ENCODE results near the gene CASKIN2. TPM values are rescaled to one million over a fixed set of nuclear protein-coding genes. Genes with fewer than 3 reads are reported as not detected.

Gene CASKIN2
- total RNA-seq, 1 donor from 2014 or later: 2.0 TPM

GRCh38 chr17:75553295-75554110 lies 38.2 kb upstream of the CASKIN2 start:
- Mint-ChIP-seq H3K27me3 (ENCODE audit: insufficient read depth) (peaks cover 3% of the 10 kb centered on the region), H3K36me3 (ENCODE audit: low read depth) (no peaks in the 10 kb centered on the region), H3K9me3 (no peaks in the 10 kb centered on the region), H3K4me1 (ENCODE audit: low read depth) (no peaks in the 10 kb centered on the region), H3K27ac (no peak overlapping the region), H3K4me3 (no peak overlapping the region)
- intact Hi-C loops (cut with micrococcal nuclease): no loop called here
- DNase-seq (ENCODE audit: low spot score): no peak

DNA sequence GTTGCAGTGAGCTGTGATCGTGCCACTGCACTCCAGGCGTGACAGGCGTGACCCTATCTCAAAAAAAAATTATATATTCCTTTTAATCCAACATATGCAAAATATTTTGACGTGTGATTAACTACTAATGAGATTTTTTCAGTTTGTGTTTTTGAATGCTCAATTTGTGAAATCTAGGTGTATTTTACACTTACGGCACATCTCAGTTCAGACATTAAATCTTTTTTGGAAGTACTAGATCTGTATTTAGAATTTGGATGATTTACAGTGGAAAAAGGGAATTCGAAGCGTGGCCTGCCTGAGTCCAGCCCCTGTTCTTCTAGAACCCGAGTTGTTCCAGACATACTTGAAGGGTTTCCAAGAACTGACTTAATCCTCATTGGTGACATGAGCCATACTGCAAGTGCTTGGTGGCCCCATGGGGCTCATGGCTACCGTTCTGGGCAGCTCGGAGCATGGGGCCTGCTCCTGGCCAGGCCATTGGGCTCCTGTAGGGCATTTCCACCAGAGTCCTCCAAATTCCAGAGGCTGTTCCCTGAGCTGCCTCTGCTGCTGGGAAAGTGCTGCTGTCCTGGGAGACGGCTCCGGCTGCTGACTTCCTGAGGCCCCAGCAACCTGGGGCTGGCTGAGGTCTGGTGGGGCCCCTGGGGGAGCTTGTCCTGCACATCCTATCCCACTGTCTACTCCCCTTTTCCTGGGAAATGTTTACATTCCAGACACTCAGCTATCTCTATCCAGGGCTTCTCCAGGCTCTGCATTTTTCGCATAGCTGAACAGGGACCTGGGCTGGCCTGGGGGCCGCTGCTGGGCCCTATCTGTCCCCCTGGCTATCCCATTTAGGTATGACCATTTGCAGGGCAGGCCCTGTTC lies 37.3 kb upstream of the CASKIN2 start:
- DNase-seq (ENCODE audit: low spot score): no peak
- Mint-ChIP-seq H3K36me3 (ENCODE audit: low read depth) (no peaks in the 10 kb centered on the region), H3K27me3 (ENCODE audit: insufficient read depth) (peaks cover 4% of the 10 kb centered on the region), H3K27ac (no peak overlapping the region), H3K4me1 (ENCODE audit: low read depth) (no peaks in the 10 kb centered on the region), H3K4me3 (no peak overlapping the region), H3K9me3 (no peaks in the 10 kb centered on the region)
- intact Hi-C loops (cut with micrococcal nuclease): no loop called here

DNA sequence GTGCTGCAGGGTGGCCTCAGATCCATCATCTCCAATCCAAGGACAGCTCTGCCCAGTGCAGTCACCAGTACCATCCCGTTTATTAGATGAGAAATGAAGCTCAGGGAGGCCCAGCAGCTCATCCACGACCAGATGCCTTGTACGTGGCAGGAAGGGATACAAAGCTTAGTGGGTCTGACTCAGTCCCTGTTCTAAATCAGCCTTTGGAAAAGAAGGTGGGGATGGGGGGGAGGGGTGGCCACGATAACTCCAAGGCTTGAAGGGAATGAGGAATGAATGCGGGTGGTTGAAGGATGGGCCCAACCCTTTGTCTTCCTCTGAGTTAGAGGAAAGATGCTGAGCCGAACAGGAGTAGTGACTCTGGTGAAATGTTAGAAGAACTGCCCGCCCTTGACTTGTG lies 35.9 kb upstream of the CASKIN2 start:
- H3K27me3 Mint-ChIP-seq (ENCODE audit: insufficient read depth): peaks cover 4% of the 10 kb centered on the region
- H3K9me3 Mint-ChIP-seq: no peaks in the 10 kb centered on the region
- DNase-seq (ENCODE audit: low spot score): no peak
- intact Hi-C loops (cut with micrococcal nuclease): no loop called here
- no peak overlapping the region for H3K4me3 Mint-ChIP-seq
- H3K27ac Mint-ChIP-seq: no peak overlapping the region
- H3K36me3 Mint-ChIP-seq (ENCODE audit: low read depth): no peaks in the 10 kb centered on the region
- H3K4me1 Mint-ChIP-seq (ENCODE audit: low read depth): no peaks in the 10 kb centered on the region

DNA sequence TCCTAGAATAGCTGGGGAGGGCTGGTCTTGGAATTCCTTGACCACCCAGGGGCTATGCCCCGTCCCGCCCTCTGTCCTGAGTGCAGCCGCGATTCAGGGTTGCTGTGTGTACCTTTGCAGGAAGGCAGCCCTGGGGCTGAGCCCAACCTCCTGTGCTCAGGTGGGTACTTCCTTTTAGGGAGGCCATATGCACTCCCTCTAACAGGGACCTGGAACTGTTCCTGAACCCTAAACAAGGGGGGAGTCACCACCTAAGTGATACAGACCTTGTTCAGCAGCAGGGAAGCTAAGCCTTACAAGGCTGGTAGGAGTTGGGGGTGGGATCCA lies 34.8 kb upstream of the CASKIN2 start:
- intact Hi-C loops (cut with micrococcal nuclease): no loop called here
- H3K4me3 Mint-ChIP-seq: no peak overlapping the region
- H3K27me3 Mint-ChIP-seq (ENCODE audit: insufficient read depth): peaks cover 4% of the 10 kb centered on the region
- no peaks in the 10 kb centered on the region for H3K36me3 Mint-ChIP-seq (ENCODE audit: low read depth)
- no peaks in the 10 kb centered on the region for H3K9me3 Mint-ChIP-seq
- no peak overlapping the region for H3K27ac Mint-ChIP-seq
- no peak for DNase-seq (ENCODE audit: low spot score)
- H3K4me1 Mint-ChIP-seq (ENCODE audit: low read depth): no peaks in the 10 kb centered on the region

- no peak overlapping the region for H3K27ac Mint-ChIP-seq
- no peak overlapping the region for H3K4me3 Mint-ChIP-seq
- intact Hi-C loops (cut with micrococcal nuclease): no loop called here
Observed at GRCh38 chr17:75549246-75550138, 34.2 kb upstream of the CASKIN2 start.

GRCh38 chr17:75548813-75549212 lies 33.5 kb upstream of the CASKIN2 start:
- no peak for DNase-seq (ENCODE audit: low spot score)
- Mint-ChIP-seq H3K9me3 (no peaks in the 10 kb centered on the region), H3K27me3 (ENCODE audit: insufficient read depth) (peaks cover 2% of the 10 kb centered on the region), H3K4me1 (ENCODE audit: low read depth) (no peaks in the 10 kb centered on the region), H3K4me3 (no peak overlapping the region), H3K27ac (no peak overlapping the region), H3K36me3 (ENCODE audit: low read depth) (no peaks in the 10 kb centered on the region)
- intact Hi-C loops (cut with micrococcal nuclease): no loop called here

More at GRCh38 chr17:75549246-75550138, 34.2 kb upstream of the CASKIN2 start:
- H3K4me1 Mint-ChIP-seq (ENCODE audit: low read depth): no peaks in the 10 kb centered on the region
- no peaks in the 10 kb centered on the region for H3K9me3 Mint-ChIP-seq
- no peak for DNase-seq (ENCODE audit: low spot score)
- H3K36me3 Mint-ChIP-seq (ENCODE audit: low read depth): no peaks in the 10 kb centered on the region
- H3K27me3 Mint-ChIP-seq (ENCODE audit: insufficient read depth): peaks cover 2% of the 10 kb centered on the region

DNA sequence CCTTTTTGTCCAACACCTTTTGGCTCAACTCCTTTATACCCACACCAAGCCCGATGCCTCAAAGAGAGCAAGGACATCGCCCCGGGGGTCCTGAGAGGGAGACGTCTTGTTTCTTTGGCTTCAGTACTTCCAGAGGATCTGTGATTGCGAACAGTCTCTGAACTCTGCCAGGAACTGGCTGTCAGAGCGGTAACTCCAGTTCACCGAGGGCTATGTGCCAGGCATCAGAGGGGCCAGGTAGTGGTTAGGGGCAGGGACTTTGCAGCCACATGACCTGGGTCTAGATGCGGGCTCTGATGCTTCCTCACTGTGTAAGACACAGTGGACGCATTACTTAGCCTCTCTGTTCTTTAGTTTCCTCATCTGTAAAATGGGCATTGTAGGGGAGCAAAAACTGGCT lies 31.8 kb upstream of the CASKIN2 start:
- Mint-ChIP-seq H3K36me3 (ENCODE audit: low read depth) (no peaks in the 10 kb centered on the region), H3K27me3 (ENCODE audit: insufficient read depth) (peaks cover 2% of the 10 kb centered on the region), H3K9me3 (no peaks in the 10 kb centered on the region), H3K27ac (no peak overlapping the region), H3K4me1 (ENCODE audit: low read depth) (no peaks in the 10 kb centered on the region), H3K4me3 (no peak overlapping the region)
- intact Hi-C loops (cut with micrococcal nuclease): no loop called here
- no peak for DNase-seq (ENCODE audit: low spot score)

- Mint-ChIP-seq H3K9me3 (no peaks in the 10 kb centered on the region), H3K27me3 (ENCODE audit: insufficient read depth) (peaks cover 2% of the 10 kb centered on the region), H3K4me3 (no peak overlapping the region), H3K36me3 (ENCODE audit: low read depth) (no peaks in the 10 kb centered on the region), H3K27ac (no peak overlapping the region), H3K4me1 (ENCODE audit: low read depth) (no peaks in the 10 kb centered on the region)
- intact Hi-C loops (cut with micrococcal nuclease): no loop called here
- DNase-seq (ENCODE audit: low spot score): no peak
Observed at GRCh38 chr17:75546181-75546580, 30.8 kb upstream of the CASKIN2 start.

- no peaks in the 10 kb centered on the region for H3K36me3 Mint-ChIP-seq (ENCODE audit: low read depth)
- H3K27me3 Mint-ChIP-seq (ENCODE audit: insufficient read depth): peaks cover 2% of the 10 kb centered on the region
- no peaks in the 10 kb centered on the region for H3K4me1 Mint-ChIP-seq (ENCODE audit: low read depth)
- no peak overlapping the region for H3K4me3 Mint-ChIP-seq
- intact Hi-C loops (cut with micrococcal nuclease): no loop called here
- no peak for DNase-seq (ENCODE audit: low spot score)
- no peaks in the 10 kb centered on the region for H3K9me3 Mint-ChIP-seq
- H3K27ac Mint-ChIP-seq: no peak overlapping the region
Observed at GRCh38 chr17:75544250-75544649, 28.9 kb upstream of the CASKIN2 start.

DNA sequence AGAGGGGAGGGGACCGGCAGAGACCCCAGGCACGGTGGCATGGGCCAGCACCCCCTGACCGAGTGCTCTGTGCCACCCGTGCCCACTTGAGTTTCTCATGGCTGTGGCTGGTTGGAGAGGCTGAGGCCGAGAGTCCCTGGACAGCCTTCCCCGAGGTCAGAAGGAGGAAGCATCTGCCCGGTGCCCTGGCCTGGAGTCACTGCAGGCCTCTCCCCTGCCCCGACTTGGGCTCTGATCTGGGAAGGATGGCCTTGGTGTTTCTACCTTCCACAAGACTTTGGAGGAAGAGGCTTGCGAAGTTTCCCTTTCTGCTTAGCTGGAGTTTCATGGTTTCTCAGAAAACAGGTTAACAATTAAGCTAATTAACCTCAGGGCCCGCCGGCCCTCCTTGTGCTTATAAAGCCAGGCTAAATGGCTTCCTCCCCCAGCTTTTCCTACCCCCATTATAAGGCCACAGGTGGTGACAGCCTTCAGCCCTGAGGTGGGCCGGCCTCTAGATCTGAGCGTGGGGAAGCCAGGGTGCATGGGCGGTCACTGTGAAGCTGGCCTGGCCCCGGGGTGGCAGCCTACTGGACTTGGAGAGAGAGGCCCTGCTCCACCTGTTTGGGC lies 27.5 kb upstream of the CASKIN2 start:
- intact Hi-C loops (cut with micrococcal nuclease): no loop called here
- no peak for DNase-seq (ENCODE audit: low spot score)
- H3K36me3 Mint-ChIP-seq (ENCODE audit: low read depth): no peaks in the 10 kb centered on the region
- no peak overlapping the region for H3K27ac Mint-ChIP-seq
- H3K4me1 Mint-ChIP-seq (ENCODE audit: low read depth): no peaks in the 10 kb centered on the region
- H3K27me3 Mint-ChIP-seq (ENCODE audit: insufficient read depth): peaks cover 1% of the 10 kb centered on the region
- H3K4me3 Mint-ChIP-seq: no peak overlapping the region
- H3K9me3 Mint-ChIP-seq: no peaks in the 10 kb centered on the region

- no peak for DNase-seq (ENCODE audit: low spot score)
- H3K27ac Mint-ChIP-seq: no peak overlapping the region
- H3K9me3 Mint-ChIP-seq: no peaks in the 10 kb centered on the region
- intact Hi-C loops (cut with micrococcal nuclease): no loop called here
- H3K4me1 Mint-ChIP-seq (ENCODE audit: low read depth): no peaks in the 10 kb centered on the region
- no peak overlapping the region for H3K4me3 Mint-ChIP-seq
- no peaks in the 10 kb centered on the region for H3K27me3 Mint-ChIP-seq (ENCODE audit: insufficient read depth)
- H3K36me3 Mint-ChIP-seq (ENCODE audit: low read depth): no peaks in the 10 kb centered on the region
Observed at GRCh38 chr17:75542229-75542628, 26.9 kb upstream of the CASKIN2 start.

DNA sequence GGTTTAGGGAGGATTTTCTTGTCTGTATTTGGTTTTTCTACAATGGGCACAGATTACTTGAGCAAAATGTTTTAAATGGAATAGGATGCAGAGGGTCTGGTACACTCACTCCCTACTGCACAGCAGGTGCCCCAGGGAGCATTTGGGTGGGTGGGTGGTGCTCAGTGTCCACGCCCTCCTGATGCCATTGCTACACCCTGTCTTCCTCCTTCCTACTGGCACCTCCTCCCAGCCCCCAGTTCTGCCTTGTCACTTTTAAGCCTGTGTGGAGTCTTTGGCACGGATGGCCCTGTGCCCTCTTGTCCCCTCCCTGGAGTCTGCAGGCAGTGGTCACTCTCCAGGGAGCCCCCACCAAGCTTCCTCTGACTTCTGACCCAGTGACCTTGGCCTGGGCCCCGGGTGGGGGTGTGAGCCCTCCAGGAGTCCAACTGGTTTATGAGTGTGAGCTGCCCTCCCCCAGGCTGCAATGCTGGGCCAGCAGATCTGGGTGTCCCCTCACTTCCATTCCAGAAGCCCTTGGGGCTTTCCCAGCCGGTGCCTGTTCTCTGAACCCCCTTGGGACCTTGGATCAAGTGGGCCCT lies 25.7 kb upstream of the CASKIN2 start:
- no peaks in the 10 kb centered on the region for H3K27me3 Mint-ChIP-seq (ENCODE audit: insufficient read depth)
- intact Hi-C loops (cut with micrococcal nuclease): no loop called here
- H3K9me3 Mint-ChIP-seq: no peaks in the 10 kb centered on the region
- no peak overlapping the region for H3K27ac Mint-ChIP-seq
- H3K4me3 Mint-ChIP-seq: no peak overlapping the region
- DNase-seq (ENCODE audit: low spot score): no peak
- no peaks in the 10 kb centered on the region for H3K4me1 Mint-ChIP-seq (ENCODE audit: low read depth)
- H3K36me3 Mint-ChIP-seq (ENCODE audit: low read depth): no peaks in the 10 kb centered on the region

Measured in activated T-helper 1 cell treated with anti-CD3 and anti-CD28 coated beads, Interleukin-12 subunit alpha, Interleukin-12 subunit beta, Interleukin-2, Interleukin-4 antibody, amounts not matched to agents 30 ng/mL and 10 ng/mL and 1 ng/mL, durations not matched to agents 14 hours and 24 hours and 36 hours (primary cell).